Measurements from ENCODE around the gene ITGA3. TPM values are rescaled to one million over a fixed set of nuclear protein-coding genes. Genes with fewer than 3 reads are reported as not detected.

ITGA3 gene
- total and polyA plus RNA-seq, 2 of the 13 experiments (the other 11 are each of a cell fraction or from before 2014, with no cell fraction given): 0.48 to 0.69 TPM

DNA sequence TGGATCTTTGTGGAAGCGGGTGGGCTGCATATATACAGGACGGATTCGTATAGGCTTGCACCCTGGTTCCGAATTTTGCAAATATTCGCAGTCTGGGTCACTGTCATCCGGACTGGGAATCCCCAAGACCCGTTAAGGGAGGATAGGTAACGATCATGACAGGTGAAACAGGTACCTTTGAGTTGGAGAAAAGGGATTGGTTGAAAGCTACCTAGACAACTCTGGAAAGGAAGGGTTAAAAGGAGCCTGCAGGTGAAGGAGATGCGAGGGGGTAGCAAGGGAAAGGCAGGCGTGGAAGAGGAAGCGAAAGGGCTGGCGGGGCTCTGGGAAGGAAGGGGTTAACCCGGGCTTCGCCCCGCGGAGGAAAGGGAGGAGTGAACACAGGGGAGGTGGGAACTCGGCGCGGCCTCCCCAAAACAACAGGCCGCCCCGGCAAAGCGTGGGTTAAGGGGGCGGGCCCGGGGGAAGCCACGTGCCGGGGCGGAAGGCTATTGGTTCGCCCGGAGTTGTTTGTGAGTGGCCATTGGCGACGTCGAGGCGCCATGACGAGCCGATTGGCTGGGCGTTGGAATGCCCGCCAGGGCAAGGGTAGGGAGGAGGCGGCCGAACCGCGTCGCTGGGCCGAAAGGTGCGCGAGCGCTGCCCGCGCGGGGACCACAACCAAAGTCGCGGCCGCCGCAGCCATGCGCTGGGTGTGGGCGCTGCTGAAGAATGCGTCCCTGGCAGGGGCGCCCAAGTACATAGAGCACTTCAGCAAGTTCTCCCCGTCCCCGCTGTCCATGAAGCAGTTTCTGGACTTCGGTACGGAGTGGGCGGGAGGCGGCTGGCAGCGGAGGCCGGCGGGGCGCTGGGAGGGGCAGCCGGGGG, 39.1 kb downstream of the ITGA3 start, which contains the start of gene PDK2 (continued):
- TF ChIP-seq, protein P1, sequence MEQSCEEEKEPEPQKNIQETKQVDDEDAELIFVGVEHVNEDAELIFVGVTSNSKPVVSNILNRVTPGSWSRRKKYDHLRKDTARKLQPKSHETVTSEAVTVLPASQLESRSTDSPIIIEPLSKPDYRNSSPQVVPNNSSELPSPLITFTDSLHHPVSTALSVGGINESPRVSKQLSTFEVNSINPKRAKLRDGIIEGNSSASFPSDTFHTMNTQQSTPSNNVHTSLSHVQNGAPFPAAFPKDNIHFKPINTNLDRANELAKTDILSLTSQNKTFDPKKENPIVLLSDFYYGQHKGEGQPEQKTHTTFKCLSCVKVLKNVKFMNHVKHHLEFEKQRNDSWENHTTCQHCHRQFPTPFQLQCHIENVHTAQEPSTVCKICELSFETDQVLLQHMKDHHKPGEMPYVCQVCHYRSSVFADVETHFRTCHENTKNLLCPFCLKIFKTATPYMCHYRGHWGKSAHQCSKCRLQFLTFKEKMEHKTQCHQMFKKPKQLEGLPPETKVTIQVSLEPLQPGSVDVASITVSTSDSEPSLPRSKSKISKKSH (CRISPR knock-in tag; IDR thresholded peaks at IDR 0.05; ENCODE audit: borderline replicate concordance): 0 out of 2 replicates have a peak, but pooled peaks have one; percentile 72
- TF ChIP-seq CEBPB (IDR thresholded peaks at IDR 0.05; ENCODE audit: borderline replicate concordance, low read depth, low read length): no peak
- TF ChIP-seq ZNF737 (CRISPR knock-in tag; IDR thresholded peaks at IDR 0.05; ENCODE audit: borderline replicate concordance): 0 out of 2 replicates have a peak, but pooled peaks have one; percentile 70
- TF ChIP-seq POLR2AphosphoS2 (IDR thresholded peaks at IDR 0.05; ENCODE audit: low read depth, low read length): no peak
- peak; percentile 7; the same call in 1 of the 2 replicates for TF ChIP-seq JUND (CRISPR knock-in tag; IDR thresholded peaks at IDR 0.05)
- TF ChIP-seq, protein P2, sequence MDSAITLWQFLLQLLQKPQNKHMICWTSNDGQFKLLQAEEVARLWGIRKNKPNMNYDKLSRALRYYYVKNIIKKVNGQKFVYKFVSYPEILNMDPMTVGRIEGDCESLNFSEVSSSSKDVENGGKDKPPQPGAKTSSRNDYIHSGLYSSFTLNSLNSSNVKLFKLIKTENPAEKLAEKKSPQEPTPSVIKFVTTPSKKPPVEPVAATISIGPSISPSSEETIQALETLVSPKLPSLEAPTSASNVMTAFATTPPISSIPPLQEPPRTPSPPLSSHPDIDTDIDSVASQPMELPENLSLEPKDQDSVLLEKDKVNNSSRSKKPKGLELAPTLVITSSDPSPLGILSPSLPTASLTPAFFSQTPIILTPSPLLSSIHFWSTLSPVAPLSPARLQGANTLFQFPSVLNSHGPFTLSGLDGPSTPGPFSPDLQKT (CRISPR knock-in tag; IDR thresholded peaks at IDR 0.05; ENCODE audit: borderline replicate concordance): no peak
- TF ChIP-seq, protein P3, sequence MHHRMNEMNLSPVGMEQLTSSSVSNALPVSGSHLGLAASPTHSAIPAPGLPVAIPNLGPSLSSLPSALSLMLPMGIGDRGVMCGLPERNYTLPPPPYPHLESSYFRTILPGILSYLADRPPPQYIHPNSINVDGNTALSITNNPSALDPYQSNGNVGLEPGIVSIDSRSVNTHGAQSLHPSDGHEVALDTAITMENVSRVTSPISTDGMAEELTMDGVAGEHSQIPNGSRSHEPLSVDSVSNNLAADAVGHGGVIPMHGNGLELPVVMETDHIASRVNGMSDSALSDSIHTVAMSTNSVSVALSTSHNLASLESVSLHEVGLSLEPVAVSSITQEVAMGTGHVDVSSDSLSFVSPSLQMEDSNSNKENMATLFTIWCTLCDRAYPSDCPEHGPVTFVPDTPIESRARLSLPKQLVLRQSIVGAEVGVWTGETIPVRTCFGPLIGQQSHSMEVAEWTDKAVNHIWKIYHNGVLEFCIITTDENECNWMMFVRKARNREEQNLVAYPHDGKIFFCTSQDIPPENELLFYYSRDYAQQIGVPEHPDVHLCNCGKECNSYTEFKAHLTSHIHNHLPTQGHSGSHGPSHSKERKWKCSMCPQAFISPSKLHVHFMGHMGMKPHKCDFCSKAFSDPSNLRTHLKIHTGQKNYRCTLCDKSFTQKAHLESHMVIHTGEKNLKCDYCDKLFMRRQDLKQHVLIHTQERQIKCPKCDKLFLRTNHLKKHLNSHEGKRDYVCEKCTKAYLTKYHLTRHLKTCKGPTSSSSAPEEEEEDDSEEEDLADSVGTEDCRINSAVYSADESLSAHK (CRISPR knock-in tag; IDR thresholded peaks at IDR 0.05; ENCODE audit: borderline replicate concordance): no peak
- peak; percentile 65; the same call in 1 of the 2 replicates for TF ChIP-seq BRD4 (CRISPR knock-in tag; IDR thresholded peaks at IDR 0.05)
- TF ChIP-seq BORCS8-MEF2B (CRISPR knock-in tag; IDR thresholded peaks at IDR 0.05): peak; percentile 81; the same call in 1 of the 2 replicates
- TF ChIP-seq ZNF547 (CRISPR knock-in tag; IDR thresholded peaks at IDR 0.05): peak; percentile 70
- TF ChIP-seq, protein P4, sequence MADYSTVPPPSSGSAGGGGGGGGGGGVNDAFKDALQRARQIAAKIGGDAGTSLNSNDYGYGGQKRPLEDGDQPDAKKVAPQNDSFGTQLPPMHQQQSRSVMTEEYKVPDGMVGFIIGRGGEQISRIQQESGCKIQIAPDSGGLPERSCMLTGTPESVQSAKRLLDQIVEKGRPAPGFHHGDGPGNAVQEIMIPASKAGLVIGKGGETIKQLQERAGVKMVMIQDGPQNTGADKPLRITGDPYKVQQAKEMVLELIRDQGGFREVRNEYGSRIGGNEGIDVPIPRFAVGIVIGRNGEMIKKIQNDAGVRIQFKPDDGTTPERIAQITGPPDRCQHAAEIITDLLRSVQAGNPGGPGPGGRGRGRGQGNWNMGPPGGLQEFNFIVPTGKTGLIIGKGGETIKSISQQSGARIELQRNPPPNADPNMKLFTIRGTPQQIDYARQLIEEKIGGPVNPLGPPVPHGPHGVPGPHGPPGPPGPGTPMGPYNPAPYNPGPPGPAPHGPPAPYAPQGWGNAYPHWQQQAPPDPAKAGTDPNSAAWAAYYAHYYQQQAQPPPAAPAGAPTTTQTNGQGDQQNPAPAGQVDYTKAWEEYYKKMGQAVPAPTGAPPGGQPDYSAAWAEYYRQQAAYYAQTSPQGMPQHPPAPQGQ (CRISPR knock-in tag; IDR thresholded peaks at IDR 0.05; ENCODE audit: borderline replicate concordance): 0 out of 2 replicates have a peak, but pooled peaks have one; percentile 57
- TF ChIP-seq MED13 (CRISPR knock-in tag; IDR thresholded peaks at IDR 0.05): peak; percentile 1; the same call in 1 of the 2 replicates
- peak; percentile 56; the same call in 1 of the 2 replicates for TF ChIP-seq MEIS2 (CRISPR knock-in tag; IDR thresholded peaks at IDR 0.05)
- peak; percentile 91; the same call in 1 of the 2 replicates for TF ChIP-seq ZNF788 (CRISPR knock-in tag; IDR thresholded peaks at IDR 0.05; ENCODE audit: borderline replicate concordance)
- TF ChIP-seq RFXANK (CRISPR knock-in tag; IDR thresholded peaks at IDR 0.05): peak; percentile 90
- TF ChIP-seq, protein P5, sequence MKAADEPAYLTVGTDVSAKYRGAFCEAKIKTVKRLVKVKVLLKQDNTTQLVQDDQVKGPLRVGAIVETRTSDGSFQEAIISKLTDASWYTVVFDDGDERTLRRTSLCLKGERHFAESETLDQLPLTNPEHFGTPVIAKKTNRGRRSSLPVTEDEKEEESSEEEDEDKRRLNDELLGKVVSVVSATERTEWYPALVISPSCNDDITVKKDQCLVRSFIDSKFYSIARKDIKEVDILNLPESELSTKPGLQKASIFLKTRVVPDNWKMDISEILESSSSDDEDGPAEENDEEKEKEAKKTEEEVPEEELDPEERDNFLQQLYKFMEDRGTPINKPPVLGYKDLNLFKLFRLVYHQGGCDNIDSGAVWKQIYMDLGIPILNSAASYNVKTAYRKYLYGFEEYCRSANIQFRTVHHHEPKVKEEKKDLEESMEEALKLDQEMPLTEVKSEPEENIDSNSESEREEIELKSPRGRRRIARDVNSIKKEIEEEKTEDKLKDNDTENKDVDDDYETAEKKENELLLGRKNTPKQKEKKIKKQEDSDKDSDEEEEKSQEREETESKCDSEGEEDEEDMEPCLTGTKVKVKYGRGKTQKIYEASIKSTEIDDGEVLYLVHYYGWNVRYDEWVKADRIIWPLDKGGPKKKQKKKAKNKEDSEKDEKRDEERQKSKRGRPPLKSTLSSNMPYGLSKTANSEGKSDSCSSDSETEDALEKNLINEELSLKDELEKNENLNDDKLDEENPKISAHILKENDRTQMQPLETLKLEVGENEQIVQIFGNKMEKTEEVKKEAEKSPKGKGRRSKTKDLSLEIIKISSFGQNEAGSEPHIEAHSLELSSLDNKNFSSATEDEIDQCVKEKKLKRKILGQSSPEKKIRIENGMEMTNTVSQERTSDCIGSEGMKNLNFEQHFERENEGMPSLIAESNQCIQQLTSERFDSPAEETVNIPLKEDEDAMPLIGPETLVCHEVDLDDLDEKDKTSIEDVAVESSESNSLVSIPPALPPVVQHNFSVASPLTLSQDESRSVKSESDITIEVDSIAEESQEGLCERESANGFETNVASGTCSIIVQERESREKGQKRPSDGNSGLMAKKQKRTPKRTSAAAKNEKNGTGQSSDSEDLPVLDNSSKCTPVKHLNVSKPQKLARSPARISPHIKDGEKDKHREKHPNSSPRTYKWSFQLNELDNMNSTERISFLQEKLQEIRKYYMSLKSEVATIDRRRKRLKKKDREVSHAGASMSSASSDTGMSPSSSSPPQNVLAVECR (CRISPR knock-in tag; IDR thresholded peaks at IDR 0.05; ENCODE audit: borderline replicate concordance): peak; percentile 87
